GM18867 (cell line): ENCODE measurements around the gene SSBP3.

Source experiments
- ATAC-seq: cut with Tn5 transposase; IDR thresholded peaks from one replicate; pipeline ENCODE4 v1.9.1; 2021; ENCODE audit warnings: mild to moderate bottlenecking, moderate library complexity; ENCODE audit not compliant: unreplicated experiment

Gene SSBP3

GRCh38 chr1:54375298-54375697, 30.9 kb downstream of the SSBP3 start:
- no peak for ATAC-seq

GRCh38 chr1:54374766-54375165, 31.4 kb downstream of the SSBP3 start:
- ATAC-seq = no peak

GRCh38 chr1:54372978-54373377, 33.2 kb downstream of the SSBP3 start:
- ATAC-seq = no peak

GRCh38 chr1:54371942-54372275, 34.3 kb downstream of the SSBP3 start:
- no peak for ATAC-seq

- no peak for ATAC-seq
These were observed 34.9 kb downstream of the SSBP3 start for GRCh38 chr1:54371038-54371941.

- no peak for ATAC-seq
These were observed 35.8 kb downstream of the SSBP3 start for GRCh38 chr1:54370287-54370989.

GRCh38 chr1:54367613-54368012, 38.6 kb downstream of the SSBP3 start:
- ATAC-seq = no peak

- ATAC-seq = no peak
These were observed 40.3 kb downstream of the SSBP3 start for GRCh38 chr1:54365847-54366246.

GRCh38 chr1:54365398-54365797, 40.8 kb downstream of the SSBP3 start:
- no peak for ATAC-seq

- no peak for ATAC-seq
These were observed 41.2 kb downstream of the SSBP3 start for GRCh38 chr1:54364995-54365394.

GRCh38 chr1:54364582-54364981, 41.6 kb downstream of the SSBP3 start:
- no peak for ATAC-seq

- no peak for ATAC-seq
These were observed 42.3 kb downstream of the SSBP3 start for GRCh38 chr1:54363925-54364324.

- ATAC-seq = no peak
These were observed 43.3 kb downstream of the SSBP3 start for GRCh38 chr1:54362881-54363340.

GRCh38 chr1:54361342-54361741, 44.9 kb downstream of the SSBP3 start:
- ATAC-seq = no peak

- no peak for ATAC-seq
These were observed 45.8 kb downstream of the SSBP3 start for GRCh38 chr1:54360165-54361005.

- no peak for ATAC-seq
These were observed 46.6 kb downstream of the SSBP3 start for GRCh38 chr1:54359393-54360162.

GRCh38 chr1:54358503-54359168, 47.6 kb downstream of the SSBP3 start:
- no peak for ATAC-seq

GRCh38 chr1:54357967-54358366, 48.2 kb downstream of the SSBP3 start:
- ATAC-seq = no peak

GRCh38 chr1:54356680-54357147, 49.5 kb downstream of the SSBP3 start:
- ATAC-seq = no peak
